GM06990 (cell line): Measurements from ENCODE around the gene LRP1.
A peak's percentile ranks its signal among the peaks of the same experiment; 100 is the strongest.

Experiments used
- DNase-seq: peaks from one replicate; pipeline ENCODE4 v3.0.0-alpha.2; 2011; ENCODE audit not compliant: insufficient read length; ENCODE audit errors: extremely low read depth
- H3K27me3 ChIP-seq: replicated peaks from 2 replicates; pipeline ENCODE4 v1.6.0; 2011; ENCODE audit warnings: low read length; ENCODE audit not compliant: control insufficient read depth, insufficient read depth
- H3K36me3 ChIP-seq: 2 replicates; pipeline ENCODE4 v1.5.1; 2011; ENCODE audit warnings: low read length; ENCODE audit not compliant: control insufficient read depth, insufficient read depth
- H3K4me3 ChIP-seq: replicated peaks from 2 replicates; pipeline ENCODE4 v1.5.1; 2011; ENCODE audit warnings: low read depth, mild to moderate bottlenecking, control low read depth, low read length
- CTCF ChIP-seq: IDR thresholded peaks from 2 replicates; pipeline ENCODE4 v1.5.1; 2011; ENCODE audit warnings: low read length, control low read depth, mild to moderate bottlenecking, inconsistent platforms; ENCODE audit not compliant: insufficient read depth, poor library complexity, severe bottlenecking

The LRP1 gene

GRCh38 chr12:57214398-57214781 is 86.1 kb downstream of the LRP1 start:
- Histone ChIP-seq H3K36me3 (no peaks in the 10 kb centered on the region), H3K4me3 (no peak overlapping the region), H3K27me3 (peaks cover 7% of the 10 kb centered on the region)
- no peak for DNase-seq
- peak; percentile 83 for TF ChIP-seq CTCF

- no peaks in the 10 kb centered on the region for H3K36me3 ChIP-seq
- no peak overlapping the region for H3K4me3 ChIP-seq
- TF ChIP-seq CTCF, result no peak
- DNase-seq, result no peak
- peaks cover 7% of the 10 kb centered on the region for H3K27me3 ChIP-seq
Observed at GRCh38 chr12:57215065-57215464, 86.8 kb downstream of the LRP1 start.

GRCh38 chr12:57215668-57216013 is 87.4 kb downstream of the LRP1 start:
- peak overlapping the region; percentile 47; the same call in 1 of the 2 replicates for H3K4me3 ChIP-seq
- peak; percentile 37 for DNase-seq
- no peak for TF ChIP-seq CTCF
- no peaks in the 10 kb centered on the region for H3K36me3 ChIP-seq
- peaks cover 7% of the 10 kb centered on the region for H3K27me3 ChIP-seq

GRCh38 chr12:57216014-57216911 is 88.0 kb downstream of the LRP1 start, which contains the start of gene NXPH4:
Gene NXPH4, plus strand, starts transcription at chr12:57216794. Its CDS starts 176 bp downstream, at chr12:57216970.
- DNase-seq, result peak; percentile 56
- H3K36me3 ChIP-seq, result no peaks in the 10 kb centered on the region
- TF ChIP-seq CTCF, result no peak
- H3K27me3 ChIP-seq, result peaks cover 9% of the 10 kb centered on the region
- peak within 1 kb of the TSS; percentile 47 for H3K4me3 ChIP-seq

GRCh38 chr12:57216921-57217879 is 88.9 kb downstream of the LRP1 start:
- DNase-seq, result no peak
- TF ChIP-seq CTCF, result no peak
- Histone ChIP-seq H3K4me3 (peak overlapping the region; percentile 43), H3K36me3 (no peaks in the 10 kb centered on the region), H3K27me3 (peaks cover 11% of the 10 kb centered on the region)
